Endodermal cell (in vitro differentiated cells): ENCODE results near the gene TTC28. TPM values are rescaled to one million over a fixed set of nuclear protein-coding genes. Genes with fewer than 3 reads are reported as not detected.

Experiments
- DNase-seq: peaks from one replicate; pipeline ENCODE4 v3.0.0-alpha.2; 2017
- H3K27ac ChIP-seq: 2 replicates; pipeline ENCODE4 v1.5.1; 2013; ENCODE audit warnings: mild to moderate bottlenecking, low read depth, low read length, moderate library complexity
- H3K27me3 ChIP-seq: 2 replicates; pipeline ENCODE4 v1.6.1; 2013; ENCODE audit warnings: mild to moderate bottlenecking, low read length, moderate library complexity; ENCODE audit not compliant: insufficient read depth, control insufficient read depth, poor library complexity, severe bottlenecking
- H3K36me3 ChIP-seq: 2 replicates; pipeline ENCODE4 v1.7.0; 2013; ENCODE audit warnings: mild to moderate bottlenecking, low read length, moderate library complexity; ENCODE audit not compliant: control insufficient read depth, insufficient read depth
- H3K4me1 ChIP-seq: one replicate; pipeline ENCODE4 v1.7.0; 2013; ENCODE audit warnings: low read length; ENCODE audit not compliant: control insufficient read depth, insufficient read depth
- H3K4me3 ChIP-seq: 2 replicates; pipeline ENCODE4 v1.5.1; 2013; ENCODE audit warnings: mild to moderate bottlenecking, low read length, moderate library complexity
- H3K9ac ChIP-seq: 2 replicates; pipeline ENCODE4 v1.6.1; 2013; ENCODE audit warnings: mild to moderate bottlenecking, low read length, moderate library complexity; ENCODE audit not compliant: poor library complexity, severe bottlenecking; ENCODE audit errors: extremely low read depth
- H3K9me3 ChIP-seq: 2 replicates; pipeline ENCODE4 v1.6.1; 2013; ENCODE audit warnings: mild to moderate bottlenecking, low read length, moderate library complexity; ENCODE audit not compliant: control insufficient read depth
- H3K27ac Mint-ChIP-seq: 2 replicates; pipeline ENCODE4 v1.8.0; 2020; ENCODE audit warnings: mixed read lengths
- H3K27me3 Mint-ChIP-seq: 2 replicates; pipeline ENCODE4 v1.8.0; 2021; ENCODE audit warnings: mild to moderate bottlenecking, mixed read lengths; ENCODE audit not compliant: insufficient read depth
- H3K36me3 Mint-ChIP-seq: 2 replicates; pipeline ENCODE4 v1.8.0; 2020; ENCODE audit warnings: low read depth, mixed read lengths
- H3K4me1 Mint-ChIP-seq: 2 replicates; pipeline ENCODE4 v1.8.0; 2020; ENCODE audit warnings: mixed read lengths
- H3K4me3 Mint-ChIP-seq: 2 replicates; pipeline ENCODE4 v1.8.0; 2020; ENCODE audit warnings: mild to moderate bottlenecking, moderate library complexity, mixed read lengths
- H3K9me3 Mint-ChIP-seq: 2 replicates; pipeline ENCODE4 v1.8.0; 2020; ENCODE audit warnings: mild to moderate bottlenecking, mixed read lengths
- WGBS, 2 experiments: methylation state at CpG; one replicate each; pipeline versions ENCODE4 v1.1.5 to v1.1.7; 2013; ENCODE audit warnings: missing lambda C conversion rate in 2 of 2, mixed read lengths in 1 of 2; ENCODE audit not compliant: insufficient coverage in 1 of 2, insufficient read length in 1 of 2; 5-methylcytosine and 5-hydroxymethylcytosine counted together
- total RNA-seq, 2 donors: library from RNA; stranded (reverse); fragmentation: NEBNext Ultra II Directional in 1 of 2; extraction: Animal tissue kit (Norgen Biotek cat#: 25700) in 1 of 2; gene quantifications; 2 replicates in 1 of 2; 3 replicates in 1 of 2; pipeline ENCODE4 v1.2.1, GENCODE V29; 2021
- TF ChIP-seq, protein P1 (sequence below): fragments of 200-600 bp; sonication (generic); conservative IDR thresholded peaks from 2 replicates; pipeline ENCODE4 v1.5.0; 2021; ENCODE audit warnings: antibody characterized with exemption, mild to moderate bottlenecking

The TTC28 gene
- total RNA-seq, 2 donors from 2014 or later, result 28.6 to 34.0 TPM

- no peaks in the 10 kb centered on the region for H3K36me3 ChIP-seq
- Mint-ChIP-seq H3K36me3 (no peaks in the 10 kb centered on the region), H3K4me3 (no peak overlapping the region), H3K27ac (no peak overlapping the region), H3K4me1 (no peaks in the 10 kb centered on the region), H3K27me3 (no peaks in the 10 kb centered on the region), H3K9me3 (no peaks in the 10 kb centered on the region)
- H3K4me3 ChIP-seq, result no peak overlapping the region
- H3K27ac ChIP-seq, result no peak overlapping the region
- 0 to 39% methylated on average over 1 to 2 of the region's 3 CpGs for WGBS, 2 experiments
- H3K27me3 ChIP-seq, result no peaks in the 10 kb centered on the region
- no peak for DNase-seq
- no peaks in the 10 kb centered on the region for H3K9me3 ChIP-seq
- H3K9ac ChIP-seq, result no peak overlapping the region
- TF ChIP-seq, protein P1, sequence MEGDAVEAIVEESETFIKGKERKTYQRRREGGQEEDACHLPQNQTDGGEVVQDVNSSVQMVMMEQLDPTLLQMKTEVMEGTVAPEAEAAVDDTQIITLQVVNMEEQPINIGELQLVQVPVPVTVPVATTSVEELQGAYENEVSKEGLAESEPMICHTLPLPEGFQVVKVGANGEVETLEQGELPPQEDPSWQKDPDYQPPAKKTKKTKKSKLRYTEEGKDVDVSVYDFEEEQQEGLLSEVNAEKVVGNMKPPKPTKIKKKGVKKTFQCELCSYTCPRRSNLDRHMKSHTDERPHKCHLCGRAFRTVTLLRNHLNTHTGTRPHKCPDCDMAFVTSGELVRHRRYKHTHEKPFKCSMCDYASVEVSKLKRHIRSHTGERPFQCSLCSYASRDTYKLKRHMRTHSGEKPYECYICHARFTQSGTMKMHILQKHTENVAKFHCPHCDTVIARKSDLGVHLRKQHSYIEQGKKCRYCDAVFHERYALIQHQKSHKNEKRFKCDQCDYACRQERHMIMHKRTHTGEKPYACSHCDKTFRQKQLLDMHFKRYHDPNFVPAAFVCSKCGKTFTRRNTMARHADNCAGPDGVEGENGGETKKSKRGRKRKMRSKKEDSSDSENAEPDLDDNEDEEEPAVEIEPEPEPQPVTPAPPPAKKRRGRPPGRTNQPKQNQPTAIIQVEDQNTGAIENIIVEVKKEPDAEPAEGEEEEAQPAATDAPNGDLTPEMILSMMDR, result peak; percentile 79
- no peaks in the 10 kb centered on the region for H3K4me1 ChIP-seq
Measured at GRCh38 chr22:28600546-28601143, 79.0 kb downstream of the TTC28 start.

- DNase-seq, result no peak
- Mint-ChIP-seq H3K4me3 (no peak overlapping the region), H3K27me3 (no peaks in the 10 kb centered on the region), H3K9me3 (no peaks in the 10 kb centered on the region), H3K36me3 (no peaks in the 10 kb centered on the region), H3K4me1 (no peaks in the 10 kb centered on the region), H3K27ac (no peak overlapping the region)
- Histone ChIP-seq H3K9ac (no peak overlapping the region), H3K4me3 (no peak overlapping the region), H3K27me3 (no peaks in the 10 kb centered on the region), H3K36me3 (no peaks in the 10 kb centered on the region), H3K27ac (no peak overlapping the region), H3K9me3 (no peaks in the 10 kb centered on the region), H3K4me1 (no peaks in the 10 kb centered on the region)
- TF ChIP-seq, protein P1, result no peak
- WGBS, 2 experiments, result 92 to 96% methylated on average over 2 of the region's 2 CpGs
Measured at GRCh38 chr22:28599693-28600092, 79.9 kb downstream of the TTC28 start.

DNA sequence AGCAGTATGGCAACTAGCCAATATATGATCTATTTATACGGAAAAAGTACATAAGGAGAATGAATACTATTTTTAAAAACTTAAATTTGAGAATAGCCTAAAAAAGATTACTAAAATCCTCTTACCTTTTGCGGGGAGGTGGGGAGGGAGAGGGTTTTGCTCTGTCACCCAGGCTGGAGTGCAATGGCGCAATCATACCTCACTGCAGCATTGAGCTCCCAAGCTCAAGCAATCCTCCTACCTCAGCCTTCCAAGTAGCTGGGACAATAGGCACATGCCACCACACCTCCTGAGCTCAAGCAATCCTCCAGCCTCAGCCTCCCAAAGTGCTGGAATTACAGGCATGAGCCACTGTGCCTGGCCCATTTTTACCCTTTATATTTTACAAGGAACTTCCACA lies 82.0 kb downstream of the TTC28 start:
- Mint-ChIP-seq H3K27me3 (no peaks in the 10 kb centered on the region), H3K27ac (no peak overlapping the region), H3K36me3 (no peaks in the 10 kb centered on the region), H3K4me3 (no peak overlapping the region), H3K9me3 (no peaks in the 10 kb centered on the region), H3K4me1 (no peaks in the 10 kb centered on the region)
- Histone ChIP-seq H3K9me3 (no peaks in the 10 kb centered on the region), H3K27ac (no peak overlapping the region), H3K4me3 (no peak overlapping the region), H3K27me3 (no peaks in the 10 kb centered on the region), H3K36me3 (no peaks in the 10 kb centered on the region), H3K9ac (no peak overlapping the region), H3K4me1 (no peaks in the 10 kb centered on the region)
- TF ChIP-seq, protein P1, result no peak
- DNase-seq, result no peak
- 100% methylated on average over 2 of the region's 3 CpGs; no CpG with 5 or more reads in 1 of the 2 experiments for WGBS, 2 experiments
